OCI-LY3 (cell line): Measurements from ENCODE around the gene ARFGAP3.

Source experiments
- CTCF ChIP-seq: fragments of 200-600, 300-600 bp; sonication (generic); IDR thresholded peaks from 2 replicates; pipeline ENCODE4 v1.5.1; 2014; ENCODE audit warnings: antibody characterized with exemption, low read length, low read depth
- EZH2phosphoT487 ChIP-seq: fragments of 200-600 bp; shearing (Covaris generic); IDR thresholded peaks from 2 replicates; pipeline ENCODE4 v1.6.1; 2018; ENCODE audit warnings: antibody characterized with exemption, mixed run types, low read depth

GRCh38 chr22:42895541-42895981 is 38.5 kb upstream of the ARFGAP3 start:
- TF ChIP-seq CTCF (no peak), EZH2phosphoT487 (no peak)
